SK-N-MC (cell line): Measurements from ENCODE around the gene SHFL.

Experiments
- EZH2 ChIP-seq: fragments of 200-600 bp; sonication (generic); IDR thresholded peaks from one replicate; pipeline ENCODE4 v1.6.1; 2017; ENCODE audit warnings: antibody characterized with exemption
- FOXP2 ChIP-seq: optimal IDR thresholded peaks from 2 replicates; pipeline ENCODE3; 2011; ENCODE audit warnings: mild to moderate bottlenecking, moderate library complexity; ENCODE audit not compliant: insufficient read depth; ENCODE audit errors: extremely low read length, control extremely low read depth
- POLR2AphosphoS5 ChIP-seq: IDR thresholded peaks from 2 replicates; pipeline ENCODE4 v1.6.1; 2012; ENCODE audit warnings: mild to moderate bottlenecking, low read depth, low read length, borderline replicate concordance

DNA sequence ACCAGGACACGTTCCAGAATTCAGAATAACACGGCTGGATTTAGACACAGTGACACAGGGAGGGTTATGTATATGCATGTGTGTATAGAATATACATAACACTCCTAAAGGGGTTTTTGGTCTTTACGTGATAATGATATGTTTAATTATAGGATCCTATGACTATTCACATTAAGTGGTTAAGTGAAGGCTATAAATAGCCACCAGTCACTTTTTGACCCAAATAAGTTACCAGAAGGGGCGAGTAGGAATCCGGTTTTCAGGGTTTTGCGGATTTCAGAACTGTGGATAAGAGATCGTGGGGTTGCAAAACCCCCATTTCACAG lies 9.5 kb downstream of the SHFL start:
- no peak for TF ChIP-seq POLR2AphosphoS5
- TF ChIP-seq FOXP2 = no peak
- no peak for TF ChIP-seq EZH2
